HL-60 (cell line): ENCODE data around the gene CGGBP1.

ENCODE experiments used
- DNase-seq, 2 experiments: peaks; one replicate each; pipeline ENCODE4 v3.0.0-alpha.2; 2010 to 2020; ENCODE audit warnings: low read depth in 1 of 2, low spot score in 1 of 2
- H3K27ac ChIP-seq: fragments of 250-450 bp; sonication (Bioruptor Pico); replicated peaks from 2 replicates; pipeline ENCODE4 v1.5.1; 2020; ENCODE audit warnings: mild to moderate bottlenecking, moderate library complexity
- H3K27me3 ChIP-seq: fragments of 250-450 bp; sonication (Bioruptor Pico); 2 replicates; pipeline ENCODE4 v1.5.1; 2021; ENCODE audit warnings: mild to moderate bottlenecking, moderate library complexity; ENCODE audit not compliant: insufficient read depth, poor library complexity, severe bottlenecking
- H3K4me3 ChIP-seq: replicated peaks from 2 replicates; pipeline ENCODE4 v1.5.1; 2011; ENCODE audit warnings: mild to moderate bottlenecking, control low read depth, low read length; ENCODE audit not compliant: insufficient read depth
- CTCF ChIP-seq: IDR thresholded peaks from one replicate; pipeline ENCODE4 v1.5.1; 2011; ENCODE audit warnings: low read length, control low read depth, inconsistent platforms; ENCODE audit not compliant: insufficient read depth
- GABPA ChIP-seq: IDR thresholded peaks from 2 replicates; pipeline ENCODE4 v1.6.1; 2012; ENCODE audit warnings: low read depth
- POLR2AphosphoS5 ChIP-seq: IDR thresholded peaks from 2 replicates; pipeline ENCODE4 v1.6.1; 2012; ENCODE audit warnings: low read depth
- REST ChIP-seq: IDR thresholded peaks from 2 replicates; pipeline ENCODE4 v1.6.1; 2012; ENCODE audit warnings: low read depth; ENCODE audit not compliant: insufficient replicate concordance
- SPI1 ChIP-seq: IDR thresholded peaks from 2 replicates; pipeline ENCODE4 v1.6.1; 2012; ENCODE audit warnings: low read depth, mild to moderate bottlenecking, borderline replicate concordance

The CGGBP1 gene

GRCh38 chr3:88075497-88075896 is 16.7 kb upstream of the CGGBP1 start:
- no peak overlapping the region for H3K27ac ChIP-seq
- no peak for DNase-seq
- no peaks in the 10 kb centered on the region for H3K27me3 ChIP-seq
- H3K4me3 ChIP-seq, result no peak overlapping the region
- TF ChIP-seq REST, result no peak
- TF ChIP-seq POLR2AphosphoS5, result no peak
- no peak for TF ChIP-seq SPI1
- TF ChIP-seq CTCF, result no peak
- TF ChIP-seq GABPA, result no peak

- TF ChIP-seq GABPA (no peak), REST (no peak), POLR2AphosphoS5 (no peak), SPI1 (no peak), CTCF (no peak)
- Histone ChIP-seq H3K27ac (no peak overlapping the region), H3K27me3 (no peaks in the 10 kb centered on the region), H3K4me3 (no peak overlapping the region)
- DNase-seq, result no peak
Measured at GRCh38 chr3:88075072-88075471, 16.3 kb upstream of the CGGBP1 start.

- peak in 1 of 2 experiments; percentile 8 for DNase-seq
- H3K4me3 ChIP-seq, result no peak overlapping the region
- no peaks in the 10 kb centered on the region for H3K27me3 ChIP-seq
- peak overlapping the region; percentile 25; the same call in 1 of the 2 replicates for H3K27ac ChIP-seq
- TF ChIP-seq CTCF, result no peak
- no peak for TF ChIP-seq SPI1
- TF ChIP-seq GABPA, result no peak
- no peak for TF ChIP-seq POLR2AphosphoS5
- TF ChIP-seq REST, result no peak
Measured at GRCh38 chr3:88061746-88062145, 2.9 kb upstream of the CGGBP1 start.
